ENCODE data around the gene PDZRN4. TPM values are rescaled to one million over a fixed set of nuclear protein-coding genes. Genes with fewer than 3 reads are reported as not detected.

Gene PDZRN4
- total RNA-seq, 4 donors from 2014 or later = 22.8 to 197 (median 176) TPM

- no peaks in the 10 kb centered on the region for H3K27me3 ChIP-seq
- no peak overlapping the region for H3K4me3 ChIP-seq
- H3K9me3 ChIP-seq = no peaks in the 10 kb centered on the region
- no peaks in the 10 kb centered on the region for H3K4me1 ChIP-seq
- H3K27ac ChIP-seq = no peak overlapping the region
- TF ChIP-seq POLR2A (IDR thresholded peaks at IDR 0.05) = no peak
- TF ChIP-seq CTCF (IDR thresholded peaks at IDR 0.05) = no peak
- no peak for DNase-seq (ENCODE audit: low spot score in 2 of 2)
- no peaks in the 10 kb centered on the region for H3K36me3 ChIP-seq
- WGBS, 2 donors = 29 to 55% methylated on average over 1 of the region's 1 CpG
Measured at GRCh38 chr12:41333974-41334373, 145.9 kb downstream of the PDZRN4 start.

- no peak for DNase-seq (ENCODE audit: low spot score in 2 of 2)
- H3K9me3 ChIP-seq = no peaks in the 10 kb centered on the region
- no peaks in the 10 kb centered on the region for H3K36me3 ChIP-seq
- H3K27me3 ChIP-seq = no peaks in the 10 kb centered on the region
- TF ChIP-seq CTCF (IDR thresholded peaks at IDR 0.05) = no peak
- no peak for TF ChIP-seq POLR2A (IDR thresholded peaks at IDR 0.05)
- TF ChIP-seq EP300 (IDR thresholded peaks at IDR 0.05) = no peak
- no peak overlapping the region for H3K4me3 ChIP-seq
- 48 to 70% methylated on average over 1 of the region's 1 CpG for WGBS, 2 donors
- H3K27ac ChIP-seq = no peak overlapping the region
- no peaks in the 10 kb centered on the region for H3K4me1 ChIP-seq
Measured at GRCh38 chr12:41334390-41334789, 146.3 kb downstream of the PDZRN4 start.

GRCh38 chr12:41336041-41336549 is 148.0 kb downstream of the PDZRN4 start:
- Histone ChIP-seq H3K4me3 (no peak overlapping the region), H3K4me1 (no peaks in the 10 kb centered on the region), H3K27ac (no peak overlapping the region), H3K27me3 (no peaks in the 10 kb centered on the region), H3K9me3 (no peaks in the 10 kb centered on the region), H3K36me3 (no peaks in the 10 kb centered on the region)
- no peak for TF ChIP-seq CTCF (IDR thresholded peaks at IDR 0.05)
- TF ChIP-seq POLR2A (IDR thresholded peaks at IDR 0.05) = no peak
- TF ChIP-seq EP300 (IDR thresholded peaks at IDR 0.05) = no peak
- no peak for DNase-seq (ENCODE audit: low spot score in 2 of 2)
- 50% methylated on average over 3 of the region's 3 CpGs for WGBS, 2 donors

GRCh38 chr12:41339784-41340183 is 151.7 kb downstream of the PDZRN4 start:
- no peak for TF ChIP-seq CTCF (IDR thresholded peaks at IDR 0.05)
- TF ChIP-seq EP300 (IDR thresholded peaks at IDR 0.05) = no peak
- TF ChIP-seq POLR2A (IDR thresholded peaks at IDR 0.05) = no peak
- H3K36me3 ChIP-seq = no peaks in the 10 kb centered on the region
- no peaks in the 10 kb centered on the region for H3K4me1 ChIP-seq
- no peaks in the 10 kb centered on the region for H3K27me3 ChIP-seq
- H3K27ac ChIP-seq = no peak overlapping the region
- H3K9me3 ChIP-seq = no peaks in the 10 kb centered on the region
- DNase-seq (ENCODE audit: low spot score in 2 of 2) = no peak
- no peak overlapping the region for H3K4me3 ChIP-seq

GRCh38 chr12:41344776-41345470 is 156.8 kb downstream of the PDZRN4 start:
- Histone ChIP-seq H3K36me3 (no peaks in the 10 kb centered on the region), H3K4me1 (no peaks in the 10 kb centered on the region), H3K4me3 (no peak overlapping the region), H3K9me3 (no peaks in the 10 kb centered on the region), H3K27ac (no peak overlapping the region), H3K27me3 (no peaks in the 10 kb centered on the region)
- TF ChIP-seq POLR2A (IDR thresholded peaks at IDR 0.05) = no peak
- TF ChIP-seq EP300 (IDR thresholded peaks at IDR 0.05) = no peak
- no peak for TF ChIP-seq CTCF (IDR thresholded peaks at IDR 0.05)
- DNase-seq (ENCODE audit: low spot score in 2 of 2) = no peak
- 45 to 49% methylated on average over 8 of the region's 8 CpGs for WGBS, 2 donors

Data from tibial nerve (tissue), 4 donors.